ENCODE measurements around the gene MEIS2.

Gene MEIS2

DNA sequence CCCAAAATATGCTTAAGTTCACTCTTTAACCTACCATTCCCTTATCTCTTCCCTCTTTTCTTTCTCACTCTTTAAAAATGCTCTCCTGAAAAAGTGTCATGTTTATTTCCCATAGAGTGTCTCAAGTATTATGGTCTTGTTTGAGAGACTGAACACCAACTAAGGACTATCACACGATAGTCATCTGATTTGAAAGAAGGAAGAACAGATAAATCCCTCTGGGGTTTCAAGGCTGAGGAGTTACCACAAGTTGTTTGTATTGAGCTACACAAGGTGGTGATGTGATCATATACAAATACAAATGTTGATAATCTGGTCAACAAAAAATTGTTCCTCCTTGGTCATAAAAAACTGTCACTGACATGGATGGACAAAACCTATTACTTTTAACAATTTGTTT, 13.8 kb downstream of the MEIS2 start:
- DNase-seq (ENCODE audit: extremely low spot score): no peak
- ChIA-PET POLR2A (interaction anchor here (1.6 kb wide), 1 partner anchor 15 kb away, joined by 6 read pairs; the partner anchor contains the start of gene MEIS2), CTCF (interaction anchor here (0.7 kb wide), 1 partner anchor 9 kb away, joined by 3 read pairs; no protein-coding TSS in a partner anchor)
- no peak for TF ChIP-seq SP1 (IDR thresholded peaks at IDR 0.05)
- TF ChIP-seq CTBP1 (IDR thresholded peaks at IDR 0.05; ENCODE audit: borderline replicate concordance): no peak
- no peak for TF ChIP-seq HDGF (IDR thresholded peaks at IDR 0.05; ENCODE audit: borderline replicate concordance)
- no peak for TF ChIP-seq ZNF384 (IDR thresholded peaks at IDR 0.05)
- TF ChIP-seq FOXM1 (IDR thresholded peaks at IDR 0.05; ENCODE audit: borderline replicate concordance): no peak
- no peak for TF ChIP-seq TARDBP (IDR thresholded peaks at IDR 0.05)
- no peak for TF ChIP-seq NFRKB (IDR thresholded peaks at IDR 0.05)
- no peak for TF ChIP-seq FOXK2 (IDR thresholded peaks at IDR 0.05)
- TF ChIP-seq L3MBTL2 (conservative IDR thresholded peaks at IDR 0.05): no peak
- TF ChIP-seq BHLHE40 (IDR thresholded peaks at IDR 0.05; ENCODE audit: borderline replicate concordance): no peak
- no peak for TF ChIP-seq FOXA1 (IDR thresholded peaks at IDR 0.05)
- TF ChIP-seq ELF4 (IDR thresholded peaks at IDR 0.05): no peak
- TF ChIP-seq LEF1 (IDR thresholded peaks at IDR 0.05; ENCODE audit: borderline replicate concordance): no peak
- no peak for TF ChIP-seq ARNT (IDR thresholded peaks at IDR 0.05)
- no peak for TF ChIP-seq SUZ12 (IDR thresholded peaks at IDR 0.05)
- TF ChIP-seq, protein P1, sequence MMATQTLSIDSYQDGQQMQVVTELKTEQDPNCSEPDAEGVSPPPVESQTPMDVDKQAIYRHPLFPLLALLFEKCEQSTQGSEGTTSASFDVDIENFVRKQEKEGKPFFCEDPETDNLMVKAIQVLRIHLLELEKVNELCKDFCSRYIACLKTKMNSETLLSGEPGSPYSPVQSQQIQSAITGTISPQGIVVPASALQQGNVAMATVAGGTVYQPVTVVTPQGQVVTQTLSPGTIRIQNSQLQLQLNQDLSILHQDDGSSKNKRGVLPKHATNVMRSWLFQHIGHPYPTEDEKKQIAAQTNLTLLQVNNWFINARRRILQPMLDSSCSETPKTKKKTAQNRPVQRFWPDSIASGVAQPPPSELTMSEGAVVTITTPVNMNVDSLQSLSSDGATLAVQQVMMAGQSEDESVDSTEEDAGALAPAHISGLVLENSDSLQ (IDR thresholded peaks at IDR 0.05): no peak

DNA sequence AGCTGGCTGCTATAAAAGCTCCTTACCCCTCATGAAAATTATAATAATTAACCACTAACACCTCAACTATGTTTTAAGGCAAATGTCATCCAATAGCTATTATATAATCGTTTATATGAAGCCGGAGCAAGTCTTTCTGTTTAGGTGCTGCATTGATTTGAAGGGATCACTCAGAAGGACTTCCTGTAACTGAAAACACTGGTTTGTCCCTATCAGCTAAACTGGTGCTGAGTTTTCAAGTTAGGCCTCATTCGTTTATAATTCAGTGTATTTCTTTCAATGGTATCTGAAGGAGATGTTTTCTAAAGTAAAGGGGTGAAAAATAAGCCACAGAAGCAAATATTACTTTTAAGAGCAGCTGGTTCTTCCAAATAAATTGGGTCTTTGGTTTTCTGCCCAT, 14.2 kb downstream of the MEIS2 start:
- TF ChIP-seq LEF1 (IDR thresholded peaks at IDR 0.05; ENCODE audit: borderline replicate concordance) (no peak), ELF4 (IDR thresholded peaks at IDR 0.05) (no peak), ZNF384 (IDR thresholded peaks at IDR 0.05) (no peak), BHLHE40 (IDR thresholded peaks at IDR 0.05; ENCODE audit: borderline replicate concordance) (no peak), TARDBP (IDR thresholded peaks at IDR 0.05) (no peak), FOXM1 (IDR thresholded peaks at IDR 0.05; ENCODE audit: borderline replicate concordance) (no peak), ARNT (IDR thresholded peaks at IDR 0.05) (no peak), SP1 (IDR thresholded peaks at IDR 0.05) (no peak)
- TF ChIP-seq, protein P1 (IDR thresholded peaks at IDR 0.05): no peak
- ChIA-PET CTCF (interaction anchor here (0.7 to 0.9 kb wide), 2 partner anchors 10 to 89 kb away, joined by 3 to 4 read pairs; no protein-coding TSS in a partner anchor), POLR2A (interaction anchor here (1.6 kb wide), 1 partner anchor 15 kb away, joined by 6 read pairs; the partner anchor contains the start of gene MEIS2)
- no peak for DNase-seq (ENCODE audit: extremely low spot score)

DNA sequence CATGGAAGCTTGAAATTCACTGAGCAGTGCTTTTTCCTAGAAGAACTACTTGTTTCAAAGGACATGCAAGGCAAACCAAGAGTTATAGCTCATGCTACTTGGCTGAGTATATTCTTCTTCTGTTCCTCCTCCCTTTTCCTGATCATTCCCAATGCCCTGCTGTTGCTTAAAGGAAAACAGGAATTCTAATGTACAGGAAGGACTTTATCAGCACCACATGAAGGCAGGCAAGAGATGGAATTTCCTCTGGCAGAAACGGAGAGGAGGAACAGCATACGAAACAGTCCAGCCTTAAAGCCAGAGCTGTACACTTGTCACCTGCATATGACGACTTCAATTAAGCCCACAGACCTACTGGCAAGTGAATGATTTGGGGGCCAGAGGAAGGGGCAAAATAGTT, 15.7 kb downstream of the MEIS2 start:
- CTCF ChIA-PET: no interaction called here
- POLR2A ChIA-PET: no interaction called here
- no peak for DNase-seq (ENCODE audit: extremely low spot score)
- TF ChIP-seq HDGF (IDR thresholded peaks at IDR 0.05; ENCODE audit: borderline replicate concordance) (no peak), LEF1 (IDR thresholded peaks at IDR 0.05; ENCODE audit: borderline replicate concordance) (no peak), ARNT (IDR thresholded peaks at IDR 0.05) (no peak), TARDBP (IDR thresholded peaks at IDR 0.05) (no peak), ZNF384 (IDR thresholded peaks at IDR 0.05) (no peak), NFRKB (IDR thresholded peaks at IDR 0.05) (no peak), ELF4 (IDR thresholded peaks at IDR 0.05) (no peak), L3MBTL2 (conservative IDR thresholded peaks at IDR 0.05) (no peak), SP1 (IDR thresholded peaks at IDR 0.05) (no peak), SUZ12 (IDR thresholded peaks at IDR 0.05) (no peak), BHLHE40 (IDR thresholded peaks at IDR 0.05; ENCODE audit: borderline replicate concordance) (no peak), FOXK2 (IDR thresholded peaks at IDR 0.05) (no peak), FOXA1 (IDR thresholded peaks at IDR 0.05) (no peak), CTBP1 (IDR thresholded peaks at IDR 0.05; ENCODE audit: borderline replicate concordance) (no peak), FOXM1 (IDR thresholded peaks at IDR 0.05; ENCODE audit: borderline replicate concordance) (no peak)
- TF ChIP-seq, protein P1 (IDR thresholded peaks at IDR 0.05): no peak

DNA sequence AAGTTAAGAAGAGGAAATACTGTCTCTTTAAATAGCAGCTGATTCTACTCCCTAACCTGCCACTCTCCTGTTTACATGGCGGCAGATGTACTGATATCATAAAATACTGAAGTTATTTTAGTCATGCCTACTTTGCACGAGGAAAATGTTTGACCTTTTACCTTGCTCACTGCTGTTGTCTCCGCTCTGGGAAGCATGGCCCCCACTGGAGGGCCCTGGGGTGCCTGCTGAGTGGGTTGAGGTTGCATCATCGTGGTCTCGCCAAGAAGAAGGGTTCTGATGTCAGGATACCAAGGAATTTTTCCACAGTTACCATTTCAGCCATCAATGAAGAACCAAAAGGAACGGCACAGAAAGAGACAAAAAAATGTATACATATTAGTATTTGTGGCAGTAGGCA, 16.7 kb downstream of the MEIS2 start:
- DNase-seq (ENCODE audit: extremely low spot score): no peak
- CTCF ChIA-PET: no interaction called here
- POLR2A ChIA-PET: no interaction called here
- TF ChIP-seq BHLHE40 (IDR thresholded peaks at IDR 0.05; ENCODE audit: borderline replicate concordance) (no peak), LEF1 (IDR thresholded peaks at IDR 0.05; ENCODE audit: borderline replicate concordance) (no peak), SUZ12 (IDR thresholded peaks at IDR 0.05) (no peak), TARDBP (IDR thresholded peaks at IDR 0.05) (no peak), L3MBTL2 (conservative IDR thresholded peaks at IDR 0.05) (no peak), ARNT (IDR thresholded peaks at IDR 0.05) (no peak), FOXK2 (IDR thresholded peaks at IDR 0.05) (no peak), CTBP1 (IDR thresholded peaks at IDR 0.05; ENCODE audit: borderline replicate concordance) (no peak)
- TF ChIP-seq, protein P1 (IDR thresholded peaks at IDR 0.05): no peak

DNA sequence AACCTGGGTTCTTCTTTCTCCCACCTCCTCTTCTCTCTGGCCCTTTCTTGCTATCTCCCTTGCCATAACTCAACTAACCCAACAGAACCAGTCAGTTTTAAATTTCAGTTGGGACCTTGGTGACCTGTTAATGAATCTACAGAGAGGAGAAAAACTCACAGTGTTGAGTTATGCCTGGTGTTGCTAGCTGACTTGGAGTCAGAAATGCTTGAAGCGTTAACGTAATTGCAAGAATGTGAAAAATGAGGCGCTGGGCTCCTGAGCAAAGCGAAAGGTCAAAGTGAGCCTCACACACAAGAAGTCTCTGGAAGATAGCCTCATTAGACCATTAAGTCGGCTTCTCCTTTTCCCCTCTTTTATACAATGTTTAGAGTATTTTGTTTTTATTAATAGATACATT, 18.4 kb downstream of the MEIS2 start:
- no peak for DNase-seq (ENCODE audit: extremely low spot score)
- ChIA-PET POLR2A (no interaction called here), CTCF (no interaction called here)
- no peak for TF ChIP-seq CTBP1 (IDR thresholded peaks at IDR 0.05; ENCODE audit: borderline replicate concordance)
- TF ChIP-seq LEF1 (IDR thresholded peaks at IDR 0.05; ENCODE audit: borderline replicate concordance): no peak
- no peak for TF ChIP-seq TARDBP (IDR thresholded peaks at IDR 0.05)
- TF ChIP-seq, protein P1 (IDR thresholded peaks at IDR 0.05): no peak
- TF ChIP-seq ELF4 (IDR thresholded peaks at IDR 0.05): no peak
- no peak for TF ChIP-seq ARNT (IDR thresholded peaks at IDR 0.05)
- TF ChIP-seq FOXA1 (IDR thresholded peaks at IDR 0.05): no peak
- TF ChIP-seq L3MBTL2 (conservative IDR thresholded peaks at IDR 0.05): no peak
- TF ChIP-seq FOXK2 (IDR thresholded peaks at IDR 0.05): no peak
- TF ChIP-seq ZNF384 (IDR thresholded peaks at IDR 0.05): no peak
- TF ChIP-seq NFRKB (IDR thresholded peaks at IDR 0.05): no peak
- TF ChIP-seq BHLHE40 (IDR thresholded peaks at IDR 0.05; ENCODE audit: borderline replicate concordance): no peak

All from HEK293T (cell line).